ENCODE measurements around the gene AFG1L.

Gene AFG1L

DNA sequence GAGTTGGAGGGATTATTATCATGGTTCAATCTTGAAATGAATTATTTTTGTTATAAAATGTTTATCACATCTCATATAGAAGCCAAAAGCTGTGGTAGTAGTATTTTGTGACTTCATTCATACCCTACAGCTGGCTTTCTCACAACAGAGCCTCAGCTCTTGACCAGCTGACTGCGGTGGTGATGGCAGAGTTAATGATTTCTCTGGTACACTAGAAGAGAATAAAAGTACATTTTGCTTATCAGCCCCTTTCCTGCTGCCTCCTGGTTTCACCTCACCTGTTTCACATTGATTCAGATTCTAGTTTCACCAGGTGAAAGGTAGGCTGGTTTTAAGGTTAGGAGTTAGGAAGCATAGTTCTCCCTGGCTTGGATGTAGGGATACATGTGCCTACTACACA lies 55.7 kb downstream of the AFG1L start:
- Histone ChIP-seq H3K4me1 (ENCODE audit: insufficient read depth, low read length, poor library complexity, severe bottlenecking) (no peaks in the 10 kb centered on the region), H3K4me3 (ENCODE audit: low read length, poor library complexity, severe bottlenecking) (no peak overlapping the region), H3K9me3 (ENCODE audit: insufficient read depth, low read depth, low read length) (no peaks in the 10 kb centered on the region), H2AFZ (ENCODE audit: low read length) (no peak overlapping the region), H3K4me2 (ENCODE audit: low read depth, low read length, poor library complexity, severe bottlenecking) (no peak overlapping the region), H3F3A (ENCODE audit: low read depth) (no peaks in the 10 kb centered on the region), H3K36me3 (ENCODE audit: insufficient read depth, low read length) (no peaks in the 10 kb centered on the region), H3K27me3 (ENCODE audit: insufficient read depth, low read length, poor library complexity, severe bottlenecking) (no peaks in the 10 kb centered on the region), H3K9ac (ENCODE audit: low read depth, low read length, poor library complexity, severe bottlenecking) (no peak overlapping the region), H3K9me2 (replicated peaks; ENCODE audit: low read depth, low read length) (no peaks in the 10 kb centered on the region), H4K20me1 (ENCODE audit: insufficient read depth, low read length, poor library complexity, severe bottlenecking) (no peaks in the 10 kb centered on the region), H3K79me2 (ENCODE audit: insufficient read depth, low read length) (no peaks in the 10 kb centered on the region)
- TF ChIP-seq EZH2phosphoT487 (IDR thresholded peaks at IDR 0.05; ENCODE audit: borderline replicate concordance), result no peak
- TF ChIP-seq, protein P1, sequence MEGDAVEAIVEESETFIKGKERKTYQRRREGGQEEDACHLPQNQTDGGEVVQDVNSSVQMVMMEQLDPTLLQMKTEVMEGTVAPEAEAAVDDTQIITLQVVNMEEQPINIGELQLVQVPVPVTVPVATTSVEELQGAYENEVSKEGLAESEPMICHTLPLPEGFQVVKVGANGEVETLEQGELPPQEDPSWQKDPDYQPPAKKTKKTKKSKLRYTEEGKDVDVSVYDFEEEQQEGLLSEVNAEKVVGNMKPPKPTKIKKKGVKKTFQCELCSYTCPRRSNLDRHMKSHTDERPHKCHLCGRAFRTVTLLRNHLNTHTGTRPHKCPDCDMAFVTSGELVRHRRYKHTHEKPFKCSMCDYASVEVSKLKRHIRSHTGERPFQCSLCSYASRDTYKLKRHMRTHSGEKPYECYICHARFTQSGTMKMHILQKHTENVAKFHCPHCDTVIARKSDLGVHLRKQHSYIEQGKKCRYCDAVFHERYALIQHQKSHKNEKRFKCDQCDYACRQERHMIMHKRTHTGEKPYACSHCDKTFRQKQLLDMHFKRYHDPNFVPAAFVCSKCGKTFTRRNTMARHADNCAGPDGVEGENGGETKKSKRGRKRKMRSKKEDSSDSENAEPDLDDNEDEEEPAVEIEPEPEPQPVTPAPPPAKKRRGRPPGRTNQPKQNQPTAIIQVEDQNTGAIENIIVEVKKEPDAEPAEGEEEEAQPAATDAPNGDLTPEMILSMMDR (conservative IDR thresholded peaks at IDR 0.05; ENCODE audit: low read length), result no peak

DNA sequence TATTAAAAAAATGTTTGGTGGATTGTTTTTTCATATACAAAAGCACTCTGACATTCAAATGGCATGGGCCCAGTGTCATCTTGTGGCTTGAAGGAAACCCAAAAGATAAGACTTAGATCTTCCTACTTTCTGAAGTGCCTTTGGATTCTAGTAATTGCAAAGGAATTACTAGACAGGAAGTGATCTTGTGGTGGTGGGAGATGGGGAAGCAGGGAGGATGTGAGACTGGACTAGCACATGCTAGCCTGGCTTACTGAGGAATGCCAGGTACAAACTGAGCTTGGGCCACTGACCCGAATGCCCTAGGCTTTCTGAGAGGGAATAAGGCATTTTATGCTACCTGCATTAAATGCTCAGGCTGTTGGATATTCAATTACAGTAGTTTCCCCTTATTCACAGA lies 59.0 kb downstream of the AFG1L start:
- H3K4me3 ChIP-seq (ENCODE audit: low read length, poor library complexity, severe bottlenecking), result no peak overlapping the region
- H3K27me3 ChIP-seq (ENCODE audit: insufficient read depth, low read length, poor library complexity, severe bottlenecking), result no peaks in the 10 kb centered on the region
- H3K9me2 ChIP-seq (replicated peaks; ENCODE audit: low read depth, low read length), result no peaks in the 10 kb centered on the region
- no peak overlapping the region for H2AFZ ChIP-seq (ENCODE audit: low read length)
- no peak for TF ChIP-seq EZH2phosphoT487 (IDR thresholded peaks at IDR 0.05; ENCODE audit: borderline replicate concordance)
- TF ChIP-seq, protein P1 (conservative IDR thresholded peaks at IDR 0.05; ENCODE audit: low read length), result no peak
- no peaks in the 10 kb centered on the region for H3K79me2 ChIP-seq (ENCODE audit: insufficient read depth, low read length)
- H3K4me2 ChIP-seq (ENCODE audit: low read depth, low read length, poor library complexity, severe bottlenecking), result no peak overlapping the region
- no peaks in the 10 kb centered on the region for H3K36me3 ChIP-seq (ENCODE audit: insufficient read depth, low read length)
- H3K4me1 ChIP-seq (ENCODE audit: insufficient read depth, low read length, poor library complexity, severe bottlenecking), result peaks cover 16% of the 10 kb centered on the region
- no peaks in the 10 kb centered on the region for H4K20me1 ChIP-seq (ENCODE audit: insufficient read depth, low read length, poor library complexity, severe bottlenecking)
- H3K9me3 ChIP-seq (ENCODE audit: insufficient read depth, low read depth, low read length), result no peaks in the 10 kb centered on the region
- no peak overlapping the region for H3K9ac ChIP-seq (ENCODE audit: low read depth, low read length, poor library complexity, severe bottlenecking)
- H3F3A ChIP-seq (ENCODE audit: low read depth), result no peaks in the 10 kb centered on the region

- Histone ChIP-seq H3K4me2 (ENCODE audit: low read depth, low read length, poor library complexity, severe bottlenecking) (no peak overlapping the region), H3K9ac (ENCODE audit: low read depth, low read length, poor library complexity, severe bottlenecking) (no peak overlapping the region), H3K27me3 (ENCODE audit: insufficient read depth, low read length, poor library complexity, severe bottlenecking) (no peaks in the 10 kb centered on the region), H3K9me2 (replicated peaks; ENCODE audit: low read depth, low read length) (no peaks in the 10 kb centered on the region), H3K9me3 (ENCODE audit: insufficient read depth, low read depth, low read length) (no peaks in the 10 kb centered on the region), H3F3A (ENCODE audit: low read depth) (no peaks in the 10 kb centered on the region), H3K79me2 (ENCODE audit: insufficient read depth, low read length) (no peaks in the 10 kb centered on the region), H2AFZ (ENCODE audit: low read length) (no peak overlapping the region), H3K4me1 (ENCODE audit: insufficient read depth, low read length, poor library complexity, severe bottlenecking) (peaks cover 25% of the 10 kb centered on the region), H4K20me1 (ENCODE audit: insufficient read depth, low read length, poor library complexity, severe bottlenecking) (no peaks in the 10 kb centered on the region), H3K4me3 (ENCODE audit: low read length, poor library complexity, severe bottlenecking) (no peak overlapping the region), H3K36me3 (ENCODE audit: insufficient read depth, low read length) (no peaks in the 10 kb centered on the region)
- TF ChIP-seq, protein P1 (conservative IDR thresholded peaks at IDR 0.05; ENCODE audit: low read length), result no peak
- TF ChIP-seq EZH2phosphoT487 (IDR thresholded peaks at IDR 0.05; ENCODE audit: borderline replicate concordance), result no peak
These were observed 60.3 kb downstream of the AFG1L start for GRCh38 chr6:108355120-108355519.

Data from Loucy (cell line).